Stimulated activated CD8-positive, alpha-beta memory T cell treated with anti-CD3 and anti-CD28 coated beads, Interleukin-12 subunit alpha, Interleukin-12 subunit beta, amount 100 ng/mL, for 24 hours (primary cell): ENCODE data around the gene IL9R.
"Not testable (repeated sequence)": the region's sequence is repeated elsewhere in the genome, so short reads cannot be mapped to it uniquely, and the experiment has no call there.

Experiments used
- DNase-seq: peaks from one replicate; pipeline ENCODE4 v3.0.0-alpha.2; 2020; ENCODE audit errors: extremely low read depth

The IL9R gene

DNA sequence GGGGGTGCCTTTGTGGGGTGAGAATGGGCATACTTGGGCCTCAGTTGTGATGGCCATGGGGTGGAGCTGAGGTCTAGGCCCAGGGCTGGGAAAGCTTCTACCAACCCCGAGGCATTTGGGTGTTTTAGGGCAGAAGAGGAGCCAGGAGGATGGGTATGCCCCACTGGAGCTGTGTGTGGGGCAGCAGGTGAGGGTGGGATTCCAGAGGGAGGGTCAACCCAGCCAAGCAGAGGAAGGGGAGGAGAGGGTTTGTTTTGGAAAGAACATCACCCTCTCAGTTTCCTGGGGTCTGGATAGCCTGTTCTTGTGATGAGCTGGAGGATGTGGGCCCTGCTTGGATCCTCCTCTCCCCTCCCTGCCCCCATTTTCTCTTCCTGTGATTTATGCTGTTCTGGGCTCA lies 620 bp downstream of the IL9R start:
- no peak for DNase-seq

DNA sequence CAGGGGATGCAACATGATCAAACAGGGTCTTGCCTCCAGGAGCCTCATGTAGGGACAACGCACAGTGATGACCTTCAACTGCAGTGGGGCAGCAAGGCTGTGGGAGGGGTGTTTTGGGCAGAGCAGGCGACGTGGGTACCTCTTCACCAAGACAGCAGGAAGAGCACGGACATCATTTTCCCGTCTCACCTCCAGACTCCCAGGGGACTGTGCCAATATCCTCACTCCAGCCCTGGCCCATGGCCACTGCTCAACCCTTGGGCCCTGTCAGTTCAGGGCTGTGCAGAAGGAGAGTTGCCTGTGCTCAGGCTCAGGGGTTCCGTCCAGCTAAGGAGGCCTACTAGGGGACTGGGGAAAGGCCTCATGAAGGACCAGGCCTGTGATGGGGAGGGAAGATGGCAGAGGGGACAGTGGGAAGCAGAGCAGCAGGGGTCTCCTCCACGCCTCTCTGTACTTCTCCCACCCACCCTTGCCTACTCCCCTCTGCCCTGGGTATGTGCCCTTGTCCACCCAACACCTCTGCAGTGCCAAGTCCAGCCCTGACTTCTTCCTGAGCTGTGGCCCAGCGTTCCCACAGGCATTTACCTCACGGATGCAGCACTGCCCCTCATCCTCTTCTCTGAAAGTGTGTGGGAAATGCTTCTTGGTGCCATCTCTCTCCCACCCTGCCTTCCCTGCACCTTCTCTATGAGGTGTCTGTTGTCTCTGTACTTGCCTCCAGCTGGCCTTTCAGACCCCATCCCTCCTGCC lies 1.4 kb downstream of the IL9R start:
- no peak for DNase-seq

DNA sequence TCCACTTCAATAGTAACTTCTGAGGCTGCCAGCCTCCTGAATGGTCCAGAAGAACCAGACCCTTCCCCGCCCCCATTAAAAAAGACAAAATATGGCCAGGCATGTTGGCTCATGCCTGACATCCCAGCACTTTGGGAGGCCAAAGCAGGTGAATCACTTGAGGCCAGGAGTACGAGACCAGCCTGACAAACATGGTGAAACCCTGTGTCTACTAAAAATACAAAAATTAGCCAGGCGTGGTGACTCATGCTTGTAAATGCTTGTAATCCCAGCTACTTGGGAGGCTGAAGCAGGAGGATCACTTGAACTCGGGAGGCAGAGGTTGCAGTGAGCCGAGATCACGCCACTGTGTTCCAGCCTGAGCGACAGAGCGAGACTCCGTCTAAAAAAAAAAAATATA lies 2.3 kb downstream of the IL9R start:
- DNase-seq: not testable (repeated sequence)

DNA sequence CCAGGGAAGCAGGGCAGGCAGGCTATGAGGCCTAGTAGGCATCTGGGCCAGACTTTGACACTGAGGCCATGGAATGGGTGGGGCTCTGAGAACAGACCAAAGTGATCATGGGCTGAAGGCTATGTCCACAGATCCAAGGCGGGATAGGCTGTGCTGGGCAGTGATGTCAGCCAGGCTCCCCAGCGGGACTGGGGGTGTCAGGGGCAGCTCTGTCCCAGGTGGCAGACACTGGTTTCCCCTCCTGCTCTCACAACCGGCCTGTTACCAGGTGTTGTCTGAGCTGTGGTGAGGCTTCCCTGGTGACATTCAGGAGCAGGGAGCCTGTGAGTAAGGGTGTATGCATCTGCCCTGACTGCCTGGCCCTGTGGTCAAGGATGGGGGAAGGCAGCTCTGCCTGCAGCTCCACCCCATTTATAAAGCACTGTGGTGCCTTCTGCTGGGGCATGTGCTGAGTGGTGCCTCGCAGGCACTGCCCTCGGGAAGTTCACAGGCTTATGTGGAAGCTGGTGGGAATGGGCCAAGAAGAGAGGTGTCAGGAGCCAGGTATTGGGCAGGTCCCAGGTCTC lies 2.9 kb downstream of the IL9R start:
- DNase-seq: no peak

DNA sequence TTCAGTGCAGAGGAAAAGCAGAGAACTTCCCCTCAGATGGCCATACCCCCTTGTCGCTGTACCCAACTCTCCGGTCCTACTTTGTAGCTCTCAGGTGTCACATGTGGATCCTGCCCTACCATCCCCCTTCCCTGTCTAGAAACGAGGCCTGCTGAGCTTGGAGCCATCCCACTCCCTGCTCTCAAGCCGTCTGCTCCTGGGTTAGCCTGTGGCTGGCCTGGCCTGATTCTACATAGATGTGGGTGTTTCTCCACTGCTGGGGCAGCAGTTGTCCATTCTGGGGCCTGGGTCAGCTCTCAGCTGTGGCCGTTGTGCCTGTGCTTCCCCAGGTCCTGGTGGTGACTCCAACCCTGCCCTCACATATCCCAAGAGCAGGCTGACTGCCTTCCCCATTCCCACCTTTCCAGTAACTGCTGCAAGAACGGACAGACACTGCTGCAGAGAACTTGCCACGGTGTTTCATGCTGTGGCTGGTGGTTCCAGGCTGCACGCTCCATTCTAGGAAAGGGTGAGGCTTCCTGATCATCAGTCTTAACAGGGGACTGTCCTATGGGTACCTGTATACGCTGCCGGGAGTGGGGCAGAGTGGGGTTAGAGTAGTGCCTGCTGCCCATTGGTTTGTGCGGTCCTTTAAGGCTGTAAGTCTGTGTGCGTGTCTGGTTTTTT lies 3.6 kb downstream of the IL9R start:
- no peak for DNase-seq

DNA sequence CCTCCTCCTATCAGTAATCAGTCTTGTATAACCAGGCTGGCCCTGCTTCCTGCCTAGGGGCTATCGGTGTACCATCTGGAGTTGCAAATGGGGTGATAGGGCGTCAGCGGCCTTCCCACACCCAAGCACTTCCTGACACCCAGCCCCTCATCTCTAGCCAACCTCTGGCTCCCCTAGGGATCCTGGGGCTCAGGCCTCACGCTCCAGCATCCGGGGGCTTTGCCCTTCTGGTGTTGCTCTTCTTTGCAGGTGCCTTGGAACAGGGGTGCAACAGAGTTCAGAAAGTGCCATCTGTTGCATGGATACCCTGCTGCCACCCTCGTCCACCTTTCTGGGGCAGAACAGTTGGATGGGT lies 4.1 kb downstream of the IL9R start:
- no peak for DNase-seq

DNA sequence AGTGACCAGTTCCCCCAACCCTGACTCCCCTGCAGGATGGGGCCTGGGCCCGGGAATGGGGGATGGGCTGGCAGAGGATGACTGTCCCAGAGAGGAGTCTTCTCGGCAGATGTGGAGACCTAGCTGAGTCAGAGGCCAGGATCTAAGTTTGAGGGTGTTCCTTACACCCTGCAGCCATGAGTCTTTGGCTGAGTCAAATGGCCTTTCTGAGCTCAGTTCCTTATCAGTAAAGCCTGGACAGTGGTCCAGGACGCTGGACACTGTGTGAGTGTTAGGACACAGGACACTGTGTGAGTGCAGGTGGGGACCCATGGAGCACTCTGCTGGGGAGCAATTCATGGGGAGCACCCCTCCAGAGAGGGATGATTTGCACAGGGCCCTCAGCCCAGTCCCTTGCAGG lies 5.0 kb downstream of the IL9R start:
- no peak for DNase-seq

DNA sequence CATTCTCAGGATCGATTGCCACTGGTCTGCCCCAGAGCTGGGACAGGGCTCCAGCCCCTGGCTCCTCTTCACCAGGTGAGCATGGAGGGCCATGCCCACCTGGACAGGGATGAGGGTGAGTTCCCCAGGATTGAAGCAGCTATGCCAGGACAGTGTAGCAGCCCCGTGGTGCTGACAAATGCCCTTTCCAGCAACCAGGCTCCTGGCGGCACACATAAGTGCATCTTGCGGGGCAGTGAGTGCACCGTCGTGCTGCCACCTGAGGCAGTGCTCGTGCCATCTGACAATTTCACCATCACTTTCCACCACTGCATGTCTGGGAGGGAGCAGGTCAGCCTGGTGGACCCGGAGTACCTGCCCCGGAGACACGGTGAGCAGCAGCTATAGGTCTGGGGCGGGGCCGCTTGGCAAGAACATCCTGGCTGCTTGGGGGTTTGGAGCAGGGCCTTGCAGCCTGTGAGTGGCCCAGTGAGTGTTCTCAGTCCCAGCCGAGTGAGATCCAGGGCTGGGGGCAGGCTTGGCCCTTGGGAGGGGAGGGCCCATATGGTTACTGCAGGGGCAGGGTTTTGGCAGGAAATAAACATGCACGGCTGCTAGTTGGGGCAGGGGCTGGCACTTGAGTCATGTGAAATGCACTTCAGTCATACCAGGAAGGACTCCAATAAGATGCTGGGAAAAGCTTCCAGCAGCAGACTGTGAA lies 6.1 kb downstream of the IL9R start:
- no peak for DNase-seq

DNA sequence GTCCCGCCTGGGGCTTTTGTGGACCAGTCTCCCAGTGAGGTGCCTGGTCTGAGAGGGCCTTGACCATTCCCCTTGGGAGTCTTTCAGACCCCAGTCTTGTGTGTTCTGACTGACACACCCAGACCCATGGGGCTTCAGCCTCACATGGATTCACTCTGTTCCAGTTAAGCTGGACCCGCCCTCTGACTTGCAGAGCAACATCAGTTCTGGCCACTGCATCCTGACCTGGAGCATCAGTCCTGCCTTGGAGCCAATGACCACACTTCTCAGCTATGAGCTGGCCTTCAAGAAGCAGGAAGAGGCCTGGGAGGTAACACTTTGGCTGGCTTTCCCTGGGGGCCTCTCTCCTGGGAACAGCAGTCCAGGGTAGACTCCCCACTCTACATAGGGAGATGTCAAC lies 6.8 kb downstream of the IL9R start:
- DNase-seq: no peak

DNA sequence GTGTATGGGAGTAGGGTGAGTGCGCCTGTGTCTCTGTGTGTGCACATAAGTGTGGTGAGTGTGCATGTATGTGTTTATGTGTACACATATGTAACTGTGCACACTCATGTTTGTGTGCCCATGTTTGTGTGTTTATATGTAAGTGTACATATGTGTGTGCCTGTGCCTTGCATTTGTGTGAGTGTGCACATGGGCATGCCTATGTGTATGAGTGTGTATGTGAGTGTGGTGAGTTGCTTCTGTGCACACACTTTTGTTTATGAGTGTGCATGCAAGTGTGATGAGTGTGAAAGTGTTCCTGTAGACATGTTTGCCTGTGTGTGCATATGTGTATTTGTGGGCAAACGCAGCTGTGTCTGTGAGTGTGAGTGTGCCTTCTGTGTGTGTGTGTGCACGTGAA lies 7.2 kb downstream of the IL9R start:
- no peak for DNase-seq

DNA sequence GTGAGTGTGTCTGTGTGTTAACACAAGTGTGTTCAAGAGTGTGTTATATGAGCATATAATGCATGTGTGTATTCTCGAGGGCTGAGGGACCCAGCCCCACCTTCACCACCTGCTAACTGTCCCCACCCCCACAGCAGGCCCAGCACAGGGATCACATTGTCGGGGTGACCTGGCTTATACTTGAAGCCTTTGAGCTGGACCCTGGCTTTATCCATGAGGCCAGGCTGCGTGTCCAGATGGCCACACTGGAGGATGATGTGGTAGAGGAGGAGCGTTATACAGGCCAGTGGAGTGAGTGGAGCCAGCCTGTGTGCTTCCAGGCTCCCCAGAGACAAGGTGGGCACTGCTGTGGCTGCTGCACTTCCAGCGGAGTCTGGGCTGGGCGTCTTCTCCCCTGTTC lies 7.6 kb downstream of the IL9R start:
- DNase-seq: no peak

DNA sequence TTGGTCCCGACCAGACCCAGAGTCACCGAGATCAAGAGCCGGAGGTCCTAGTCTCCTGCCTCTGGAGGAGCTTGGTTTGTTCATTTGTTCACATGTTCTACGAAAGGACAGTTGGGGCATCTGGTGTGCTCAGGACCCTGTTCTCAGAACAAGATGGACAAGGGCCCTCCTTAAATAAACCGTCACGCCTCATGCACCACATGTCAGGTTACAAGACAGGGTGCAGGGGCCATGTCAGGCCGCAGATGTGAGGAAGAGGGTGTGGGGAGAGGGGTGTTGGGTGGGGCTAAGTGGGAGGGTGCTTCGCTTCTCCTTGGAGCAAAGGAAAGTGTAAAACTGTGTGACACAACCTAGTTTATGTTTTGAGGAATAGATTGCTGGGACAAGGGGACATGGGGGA lies 9.0 kb downstream of the IL9R start:
- DNase-seq: not testable (repeated sequence)

DNA sequence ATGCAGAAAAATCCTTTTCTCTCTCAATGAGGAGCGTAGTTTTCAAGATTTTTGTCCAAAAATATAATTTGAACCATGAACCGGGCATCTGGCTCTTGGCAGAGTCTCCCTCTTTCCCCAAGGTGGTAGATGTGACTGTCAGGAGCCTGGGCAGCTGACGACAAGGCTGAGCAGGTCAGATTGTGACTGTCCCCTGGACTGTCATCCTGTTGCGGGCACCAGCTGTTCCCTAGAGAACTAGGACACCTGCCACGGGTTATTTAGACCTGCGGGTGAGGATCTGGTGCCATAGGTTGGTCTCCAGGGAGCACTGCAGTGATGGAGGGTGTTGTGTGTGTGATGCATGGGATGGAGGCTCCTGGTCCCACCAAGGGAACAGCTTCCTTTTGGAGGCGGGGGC lies 10.9 kb downstream of the IL9R start:
- DNase-seq: not testable (repeated sequence)

DNA sequence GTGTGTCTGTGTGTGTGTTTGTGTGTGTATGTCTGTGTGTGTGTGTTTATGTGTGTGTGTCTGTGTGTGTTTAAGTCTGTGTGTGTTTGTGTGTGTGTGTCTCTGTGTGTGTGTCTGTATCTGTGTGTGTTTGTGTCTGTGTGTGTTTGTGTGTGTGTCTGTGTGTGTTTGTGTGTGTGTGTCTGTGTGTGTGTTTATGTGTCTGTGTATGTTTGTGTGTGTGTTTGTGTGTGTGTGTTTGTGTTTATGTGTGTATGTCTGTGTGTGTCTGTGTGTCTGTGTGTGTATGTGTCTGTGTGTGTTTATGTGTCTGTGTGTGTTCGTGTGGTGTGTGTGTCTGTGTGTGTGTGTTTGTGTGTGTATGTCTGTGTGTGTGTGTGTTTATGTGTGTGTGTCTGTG lies 11.4 kb downstream of the IL9R start:
- no peak for DNase-seq

DNA sequence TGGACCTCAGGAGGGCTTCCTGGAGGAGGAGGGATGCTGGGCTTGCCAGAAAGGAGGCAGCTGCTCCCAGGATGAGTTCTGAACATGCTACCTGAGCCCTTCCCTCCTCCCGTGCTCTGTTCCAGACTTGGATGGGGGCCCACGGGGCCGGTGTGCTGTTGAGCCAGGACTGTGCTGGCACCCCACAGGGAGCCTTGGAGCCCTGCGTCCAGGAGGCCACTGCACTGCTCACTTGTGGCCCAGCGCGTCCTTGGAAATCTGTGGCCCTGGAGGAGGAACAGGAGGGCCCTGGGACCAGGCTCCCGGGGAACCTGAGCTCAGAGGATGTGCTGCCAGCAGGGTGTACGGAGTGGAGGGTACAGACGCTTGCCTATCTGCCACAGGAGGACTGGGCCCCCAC lies 12.2 kb downstream of the IL9R start:
- not testable (repeated sequence) for DNase-seq

DNA sequence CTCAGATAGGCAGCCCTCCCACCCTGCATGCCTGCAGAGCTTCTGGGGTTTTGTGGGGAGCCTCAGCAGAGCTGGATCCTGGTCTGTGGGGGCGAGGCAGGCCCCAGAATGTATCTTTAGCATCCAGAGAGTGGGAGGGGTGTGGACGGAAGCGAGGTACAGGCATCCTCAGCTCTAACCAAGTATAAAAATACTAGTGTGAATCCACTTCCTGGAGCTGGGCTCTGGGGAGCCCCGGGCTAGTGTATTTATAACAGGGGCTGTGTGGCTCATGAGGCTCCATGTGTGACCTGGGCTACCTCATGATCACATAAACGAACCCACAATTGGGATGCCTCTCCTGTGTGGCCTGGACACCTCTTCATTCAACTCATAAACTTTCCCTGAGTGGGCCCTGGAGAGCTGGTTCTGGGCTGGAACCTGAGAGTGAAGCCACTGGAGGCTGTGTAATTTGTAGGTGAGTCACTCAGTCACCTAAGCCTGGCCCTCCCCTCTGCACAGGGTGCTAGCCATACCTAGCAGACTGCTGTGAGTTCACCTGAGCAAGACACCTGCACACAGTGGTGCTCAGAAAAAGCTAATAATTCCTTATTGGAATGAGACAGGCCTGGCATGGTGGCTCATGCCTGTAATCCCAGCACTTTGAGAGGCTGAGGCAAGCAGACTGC lies 15.9 kb downstream of the IL9R start:
- DNase-seq: not testable (repeated sequence)

DNA sequence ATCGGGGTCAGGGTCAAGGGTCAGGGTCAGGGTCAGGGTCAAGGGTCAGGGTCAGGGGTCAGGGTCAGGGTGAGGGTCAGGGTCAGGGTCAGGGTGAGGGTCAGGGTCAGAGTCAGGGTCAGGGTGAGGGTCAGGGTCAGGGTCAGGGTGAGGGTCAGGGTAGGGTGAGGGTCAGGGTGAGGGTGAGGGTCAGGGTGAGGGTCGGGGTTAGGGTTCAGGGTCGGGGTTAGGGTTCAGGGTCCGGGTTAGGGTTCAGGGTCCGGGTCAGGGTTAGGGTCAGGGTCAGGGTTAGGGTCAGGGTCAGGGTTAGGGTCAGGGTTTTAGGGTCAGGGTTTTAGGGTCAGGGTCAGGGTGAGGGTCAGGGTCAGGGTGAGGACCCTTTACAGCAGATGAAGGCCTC lies 22.4 kb downstream of the IL9R start:
- not testable (repeated sequence) for DNase-seq

DNA sequence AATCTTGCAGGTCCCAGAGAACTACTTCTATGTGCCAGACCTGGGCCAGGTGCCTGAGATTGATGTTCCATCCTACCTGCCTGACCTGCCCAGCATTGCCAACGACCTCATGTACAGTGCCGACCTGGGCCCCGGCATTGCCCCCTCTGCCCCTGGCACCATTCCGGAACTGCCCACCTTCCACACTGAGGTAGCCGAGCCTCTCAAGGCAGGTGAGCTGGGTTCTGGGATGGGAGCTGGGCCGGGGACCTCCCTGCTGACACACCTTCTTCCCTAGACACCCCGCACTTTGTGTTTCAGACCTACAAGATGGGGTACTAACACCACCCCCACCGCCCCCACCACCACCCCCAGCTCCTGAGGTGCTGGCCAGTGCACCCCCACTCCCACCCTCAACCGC lies 25.5 kb downstream of the IL9R start:
- not testable (repeated sequence) for DNase-seq

DNA sequence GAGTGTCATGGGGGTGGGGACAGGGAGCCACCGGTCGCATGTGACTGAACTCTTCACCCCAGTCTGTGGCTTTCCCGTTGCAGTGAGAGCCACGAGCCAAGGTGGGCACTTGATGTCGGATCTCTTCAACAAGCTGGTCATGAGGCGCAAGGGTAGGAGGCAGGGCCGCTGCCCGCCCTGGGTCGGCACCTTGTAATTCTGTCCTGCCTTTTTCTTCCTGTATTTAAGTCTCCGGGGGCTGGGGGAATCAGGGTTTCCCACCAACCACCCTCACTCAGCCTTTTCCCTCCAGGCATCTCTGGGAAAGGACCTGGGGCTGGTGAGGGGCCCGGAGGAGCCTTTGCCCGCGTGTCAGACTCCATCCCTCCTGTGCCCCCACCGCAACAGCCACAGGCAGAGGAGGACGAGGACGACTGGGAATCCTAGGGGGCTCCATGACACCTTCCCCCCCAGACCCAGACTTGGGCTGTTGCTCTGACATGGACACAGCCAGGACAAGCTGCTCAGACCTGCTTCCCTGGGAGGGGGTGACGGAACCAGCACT lies 27.5 kb downstream of the IL9R start:
- not testable (repeated sequence) for DNase-seq

DNA sequence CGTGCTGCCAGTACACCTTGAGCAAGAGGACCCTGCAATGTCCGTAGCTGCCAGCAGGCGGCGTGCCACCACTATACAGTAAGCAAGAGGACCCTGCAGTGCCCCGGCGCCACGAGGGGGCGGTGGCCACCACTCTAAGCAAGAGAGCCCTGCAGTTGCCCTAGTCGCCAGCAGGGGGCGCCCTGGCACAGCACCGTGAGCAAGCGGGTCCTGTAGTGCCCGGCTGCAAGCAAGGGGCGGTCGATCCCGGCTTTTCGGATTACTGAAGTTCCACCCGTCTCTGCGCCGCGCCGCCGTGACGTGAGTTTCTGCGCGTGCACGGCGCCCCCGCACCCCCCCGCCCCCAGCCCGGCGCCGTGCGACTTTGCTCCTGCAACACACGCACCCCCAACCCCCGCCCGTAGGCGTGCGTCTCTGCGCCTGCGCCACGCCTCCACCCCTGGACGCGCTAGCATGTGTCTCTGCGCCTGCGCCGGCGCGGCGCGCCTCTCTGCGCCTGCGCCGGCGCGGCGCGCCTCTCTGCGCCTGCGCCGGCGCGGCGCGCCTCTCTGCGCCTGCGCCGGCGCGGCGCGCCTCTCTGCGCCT lies 31.2 kb downstream of the IL9R start:
- DNase-seq: not testable (repeated sequence)

DNA sequence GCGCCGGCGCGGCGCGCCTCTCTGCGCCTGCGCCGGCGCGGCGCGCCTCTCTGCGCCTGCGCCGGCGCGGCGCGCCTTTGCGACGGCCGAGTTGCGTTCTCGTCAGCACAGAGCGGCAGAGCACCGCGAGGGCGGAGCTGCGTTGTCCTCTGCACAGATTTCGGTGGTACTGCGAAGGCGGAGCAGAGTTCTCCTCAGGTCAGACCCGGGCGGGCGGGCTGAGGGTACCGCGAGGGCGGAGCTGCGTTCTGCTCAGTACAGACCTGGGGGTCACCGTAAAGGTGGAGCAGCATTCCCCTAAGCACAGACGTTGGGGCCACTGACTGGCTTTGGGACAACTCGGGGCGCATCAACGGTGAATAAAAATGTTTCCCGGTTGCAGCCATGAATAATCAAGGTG lies 31.8 kb downstream of the IL9R start:
- DNase-seq: not testable (repeated sequence)
